Measurements from ENCODE around the gene RNF130. TPM values are rescaled to one million over a fixed set of nuclear protein-coding genes. Genes with fewer than 3 reads are reported as not detected.
"Not testable (repeated sequence)": the region's sequence is repeated elsewhere in the genome, so short reads cannot be mapped to it uniquely, and the experiment has no call there.

RNF130 gene
- total RNA-seq, 6 experiments from 2014 or later = 66.7 to 119 (median 89.9) TPM

GRCh38 chr5:180018347-180019060 is 53.1 kb downstream of the RNF130 start:
- Histone ChIP-seq H3K4me1 (peaks cover 0 to 4% (median 0%) of the 10 kb centered on the region in 4 donors), H3K4me3 (no peak overlapping the region), H3K27me3 (no peaks in the 10 kb centered on the region), H3K9me3 (no peaks in the 10 kb centered on the region), H3K27ac (no peak overlapping the region), H3K36me3 (no peaks in the 10 kb centered on the region)
- no peak for DNase-seq
- intact Hi-C loops (cut with DNase I) = no loop called here
- WGBS (ENCODE audit: insufficient coverage, low coverage, low lambda C conversion rate, missing lambda C conversion rate) = 86% methylated on average over 4 of the region's 5 CpGs
- TF ChIP-seq CTCF (IDR thresholded peaks at IDR 0.05) (no peak), POLR2A (IDR thresholded peaks at IDR 0.05) (no peak)
- peak; percentile 37 to 78 (median 70) for ATAC-seq

GRCh38 chr5:180015523-180015922 is 56.0 kb downstream of the RNF130 start:
- WGBS (ENCODE audit: insufficient coverage, low coverage, low lambda C conversion rate, missing lambda C conversion rate) = 86% methylated on average over 1 of the region's 1 CpG

GRCh38 chr5:180013678-180014077 is 57.9 kb downstream of the RNF130 start:
- TF ChIP-seq CTCF (IDR thresholded peaks at IDR 0.05) (no peak), POLR2A (IDR thresholded peaks at IDR 0.05) (no peak)
- 40% methylated on average over 1 of the region's 1 CpG for WGBS (ENCODE audit: insufficient coverage, low coverage, low lambda C conversion rate, missing lambda C conversion rate)
- ATAC-seq (no peak), DNase-seq (no peak)
- intact Hi-C loops (cut with DNase I) = no loop called here
- Histone ChIP-seq H3K27ac (no peak overlapping the region), H3K9me3 (no peaks in the 10 kb centered on the region), H3K4me3 (no peak overlapping the region), H3K36me3 (peaks cover 0 to 13% (median under 1%) of the 10 kb centered on the region in 4 donors), H3K27me3 (no peaks in the 10 kb centered on the region), H3K4me1 (peaks cover 0 to 2% (median 0%) of the 10 kb centered on the region in 4 donors)

More at GRCh38 chr5:180015523-180015922, 56.0 kb downstream of the RNF130 start:
- DNase-seq; H3K27ac ChIP-seq; intact Hi-C loops (cut with DNase I); H3K9me3 ChIP-seq; H3K36me3 ChIP-seq; H3K4me1 ChIP-seq; H3K27me3 ChIP-seq; H3K4me3 ChIP-seq; ATAC-seq: not testable (repeated sequence)

GRCh38 chr5:180012316-180012715 is 59.2 kb downstream of the RNF130 start:
- H3K36me3 ChIP-seq = peaks cover 0 to 13% (median under 1%) of the 10 kb centered on the region in 4 donors
- TF ChIP-seq POLR2A (IDR thresholded peaks at IDR 0.05) (no peak), CTCF (IDR thresholded peaks at IDR 0.05) (no peak)
- no peaks in the 10 kb centered on the region for H3K9me3 ChIP-seq
- 59% methylated on average over 2 of the region's 2 CpGs for WGBS (ENCODE audit: insufficient coverage, low coverage, low lambda C conversion rate, missing lambda C conversion rate)
- no peak overlapping the region for H3K4me3 ChIP-seq
- ATAC-seq = no peak
- intact Hi-C loops (cut with DNase I) = no loop called here
- H3K27me3 ChIP-seq = no peaks in the 10 kb centered on the region
- H3K4me1 ChIP-seq = no peaks in the 10 kb centered on the region
- H3K27ac ChIP-seq = no peak overlapping the region
- DNase-seq = no peak

- ATAC-seq = no peak
- Histone ChIP-seq H3K4me3 (no peak overlapping the region), H3K9me3 (no peaks in the 10 kb centered on the region), H3K36me3 (peaks cover 0 to 13% (median under 1%) of the 10 kb centered on the region in 4 donors), H3K27me3 (no peaks in the 10 kb centered on the region), H3K4me1 (no peaks in the 10 kb centered on the region), H3K27ac (no peak overlapping the region)
- no peak for DNase-seq
- no peak for TF ChIP-seq CTCF (IDR thresholded peaks at IDR 0.05)
- TF ChIP-seq POLR2A (IDR thresholded peaks at IDR 0.05) = no peak
- intact Hi-C loops (cut with DNase I) = no loop called here
- 85% methylated on average over 3 of the region's 3 CpGs for WGBS (ENCODE audit: insufficient coverage, low coverage, low lambda C conversion rate, missing lambda C conversion rate)
Observed at GRCh38 chr5:180010636-180011035, 60.9 kb downstream of the RNF130 start.
